ENCODE results near the gene MILR1. TPM values are rescaled to one million over a fixed set of nuclear protein-coding genes. Genes with fewer than 3 reads are reported as not detected.

The MILR1 gene
- polyA plus RNA-seq, 1 experiment, result 0.75 TPM

- TF ChIP-seq CTCF (IDR thresholded peaks at IDR 0.05; ENCODE audit: insufficient read depth, low read depth, low read length), result no peak
- no peak for DNase-seq (ENCODE audit: low read depth)
- ChIA-PET POLR2A (no interaction called here), CTCF (interaction anchor here (1.1 to 1.4 kb wide), 3 partner anchors 18 to 95 kb away, joined by 3 to 4 read pairs (median 4); no protein-coding TSS in a partner anchor)
- Histone ChIP-seq H3K27me3 (ENCODE audit: control insufficient read depth, insufficient read depth, low read length) (no peaks in the 10 kb centered on the region; the same call in none of the 2 replicates), H3K36me3 (ENCODE audit: control insufficient read depth, insufficient read depth, low read length) (no peaks in the 10 kb centered on the region), H3K4me3 (ENCODE audit: low read depth, low read length) (no peak overlapping the region)
Measured at GRCh38 chr17:64401941-64402340, 47.0 kb upstream of the MILR1 start.

- POLR2A ChIA-PET, result no interaction called here
- CTCF ChIA-PET, result interaction anchor here (1.1 to 1.4 kb wide), 2 partner anchors 18 to 95 kb away, joined by 3 to 4 read pairs; no protein-coding TSS in a partner anchor
- Histone ChIP-seq H3K4me3 (ENCODE audit: low read depth, low read length) (no peak overlapping the region), H3K27me3 (ENCODE audit: control insufficient read depth, insufficient read depth, low read length) (no peaks in the 10 kb centered on the region; the same call in none of the 2 replicates), H3K36me3 (ENCODE audit: control insufficient read depth, insufficient read depth, low read length) (no peaks in the 10 kb centered on the region)
- DNase-seq (ENCODE audit: low read depth), result no peak
- no peak for TF ChIP-seq CTCF (IDR thresholded peaks at IDR 0.05; ENCODE audit: insufficient read depth, low read depth, low read length)
Measured at GRCh38 chr17:64402469-64402868, 46.4 kb upstream of the MILR1 start.

GRCh38 chr17:64403881-64404460, 44.9 kb upstream of the MILR1 start:
- no peak overlapping the region for H3K4me3 ChIP-seq (ENCODE audit: low read depth, low read length)
- ChIA-PET POLR2A (no interaction called here), CTCF (interaction anchor here (1.1 to 7.3 kb wide), 2 partner anchors 8 to 16 kb away, joined by 3 to 40 read pairs; no protein-coding TSS in a partner anchor)
- H3K36me3 ChIP-seq (ENCODE audit: control insufficient read depth, insufficient read depth, low read length), result no peaks in the 10 kb centered on the region
- no peak for DNase-seq (ENCODE audit: low read depth)
- no peak for TF ChIP-seq CTCF (IDR thresholded peaks at IDR 0.05; ENCODE audit: insufficient read depth, low read depth, low read length)
- no peaks in the 10 kb centered on the region for H3K27me3 ChIP-seq (ENCODE audit: control insufficient read depth, insufficient read depth, low read length)

GRCh38 chr17:64406321-64407200, 42.4 kb upstream of the MILR1 start:
- CTCF ChIA-PET, result interaction anchor here (1.3 to 7.3 kb wide), 6 partner anchors 10 to 100 kb away, joined by 4 to 40 read pairs (median 5); no protein-coding TSS in a partner anchor
- DNase-seq (ENCODE audit: low read depth), result no peak
- no peak for TF ChIP-seq CTCF (IDR thresholded peaks at IDR 0.05; ENCODE audit: insufficient read depth, low read depth, low read length)
- no peak overlapping the region for H3K4me3 ChIP-seq (ENCODE audit: low read depth, low read length)
- POLR2A ChIA-PET, result no interaction called here
- H3K27me3 ChIP-seq (ENCODE audit: control insufficient read depth, insufficient read depth, low read length), result no peaks in the 10 kb centered on the region; the same call in 1 of the 2 replicates
- no peaks in the 10 kb centered on the region for H3K36me3 ChIP-seq (ENCODE audit: control insufficient read depth, insufficient read depth, low read length)
